VCaP (cell line): ENCODE measurements around the gene POC1A.

ENCODE experiments used
- H3K27ac ChIP-seq: fragments of 450-650 bp; 2 replicates; pipeline ENCODE4 v1.5.1; 2017
- TF ChIP-seq, protein P1 (sequence below): fragments of 450-650 bp; conservative IDR thresholded peaks from 2 replicates; pipeline ENCODE4 v1.5.1; 2017; ENCODE audit warnings: mild to moderate bottlenecking, moderate library complexity

The POC1A gene

DNA sequence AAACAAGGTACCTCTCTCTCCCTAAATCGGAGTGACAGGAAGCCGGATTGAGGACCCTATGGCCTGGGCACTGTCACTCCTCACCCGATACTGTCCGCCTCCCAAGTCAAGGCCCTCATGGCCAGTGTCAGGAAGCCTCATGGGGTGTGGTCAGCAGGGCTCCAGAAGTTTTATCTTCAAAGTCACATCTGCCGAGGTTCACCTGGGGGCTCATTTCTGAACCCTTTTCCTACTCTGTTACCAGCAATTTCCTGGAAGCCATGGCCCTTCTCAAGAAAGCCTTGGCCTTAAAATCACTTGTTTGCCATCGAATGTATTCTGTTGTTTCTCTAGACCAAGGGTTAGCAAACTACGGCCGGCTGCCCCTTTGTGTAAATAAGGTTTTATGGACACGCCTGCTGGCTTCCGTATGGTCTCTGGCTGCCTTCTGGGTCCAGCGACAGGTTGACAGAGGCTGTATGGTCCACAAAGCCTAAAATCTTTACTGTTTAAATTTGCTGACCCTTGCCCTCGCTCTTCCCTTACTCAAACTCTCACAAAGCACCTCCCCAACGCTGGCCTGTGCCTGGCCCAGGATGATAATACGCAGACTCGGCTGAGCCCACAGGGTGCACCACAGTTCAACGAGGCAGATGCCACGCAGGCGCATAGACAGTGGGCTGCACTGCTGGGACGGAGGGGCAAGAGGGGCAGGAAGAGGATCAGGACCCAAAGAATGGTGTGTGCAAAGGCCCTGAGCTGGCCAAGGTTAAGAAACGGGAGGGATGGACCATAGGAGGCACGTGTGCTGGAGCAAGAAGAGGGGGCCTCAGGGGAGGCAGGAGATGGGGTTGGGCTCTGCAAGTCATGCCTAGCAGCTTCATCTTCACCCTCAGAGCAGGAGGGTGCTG, 73.1 kb downstream of the POC1A start:
- H3K27ac ChIP-seq: no peak overlapping the region
- TF ChIP-seq, protein P1, sequence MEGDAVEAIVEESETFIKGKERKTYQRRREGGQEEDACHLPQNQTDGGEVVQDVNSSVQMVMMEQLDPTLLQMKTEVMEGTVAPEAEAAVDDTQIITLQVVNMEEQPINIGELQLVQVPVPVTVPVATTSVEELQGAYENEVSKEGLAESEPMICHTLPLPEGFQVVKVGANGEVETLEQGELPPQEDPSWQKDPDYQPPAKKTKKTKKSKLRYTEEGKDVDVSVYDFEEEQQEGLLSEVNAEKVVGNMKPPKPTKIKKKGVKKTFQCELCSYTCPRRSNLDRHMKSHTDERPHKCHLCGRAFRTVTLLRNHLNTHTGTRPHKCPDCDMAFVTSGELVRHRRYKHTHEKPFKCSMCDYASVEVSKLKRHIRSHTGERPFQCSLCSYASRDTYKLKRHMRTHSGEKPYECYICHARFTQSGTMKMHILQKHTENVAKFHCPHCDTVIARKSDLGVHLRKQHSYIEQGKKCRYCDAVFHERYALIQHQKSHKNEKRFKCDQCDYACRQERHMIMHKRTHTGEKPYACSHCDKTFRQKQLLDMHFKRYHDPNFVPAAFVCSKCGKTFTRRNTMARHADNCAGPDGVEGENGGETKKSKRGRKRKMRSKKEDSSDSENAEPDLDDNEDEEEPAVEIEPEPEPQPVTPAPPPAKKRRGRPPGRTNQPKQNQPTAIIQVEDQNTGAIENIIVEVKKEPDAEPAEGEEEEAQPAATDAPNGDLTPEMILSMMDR: no peak

DNA sequence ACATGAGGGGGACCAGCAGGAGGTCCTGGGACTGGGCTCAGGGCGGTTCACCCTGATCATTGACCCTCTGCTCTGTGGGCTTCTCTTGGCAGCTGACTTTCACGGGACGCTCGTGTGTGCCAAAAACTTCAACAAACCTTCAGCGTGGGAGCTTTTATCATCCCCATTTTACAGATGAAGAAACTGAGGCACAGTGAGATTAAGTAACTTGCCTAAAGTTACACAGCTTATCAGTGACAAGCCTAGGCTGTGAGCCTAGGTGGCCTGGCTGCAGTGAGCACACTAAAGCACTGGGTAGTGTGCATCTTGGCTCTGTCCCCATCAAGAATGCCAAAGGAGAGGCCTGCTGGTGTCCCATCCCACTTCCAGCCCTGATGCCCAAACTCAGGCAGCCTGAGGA, 74.3 kb downstream of the POC1A start:
- H3K27ac ChIP-seq: no peak overlapping the region
- TF ChIP-seq, protein P1: no peak

DNA sequence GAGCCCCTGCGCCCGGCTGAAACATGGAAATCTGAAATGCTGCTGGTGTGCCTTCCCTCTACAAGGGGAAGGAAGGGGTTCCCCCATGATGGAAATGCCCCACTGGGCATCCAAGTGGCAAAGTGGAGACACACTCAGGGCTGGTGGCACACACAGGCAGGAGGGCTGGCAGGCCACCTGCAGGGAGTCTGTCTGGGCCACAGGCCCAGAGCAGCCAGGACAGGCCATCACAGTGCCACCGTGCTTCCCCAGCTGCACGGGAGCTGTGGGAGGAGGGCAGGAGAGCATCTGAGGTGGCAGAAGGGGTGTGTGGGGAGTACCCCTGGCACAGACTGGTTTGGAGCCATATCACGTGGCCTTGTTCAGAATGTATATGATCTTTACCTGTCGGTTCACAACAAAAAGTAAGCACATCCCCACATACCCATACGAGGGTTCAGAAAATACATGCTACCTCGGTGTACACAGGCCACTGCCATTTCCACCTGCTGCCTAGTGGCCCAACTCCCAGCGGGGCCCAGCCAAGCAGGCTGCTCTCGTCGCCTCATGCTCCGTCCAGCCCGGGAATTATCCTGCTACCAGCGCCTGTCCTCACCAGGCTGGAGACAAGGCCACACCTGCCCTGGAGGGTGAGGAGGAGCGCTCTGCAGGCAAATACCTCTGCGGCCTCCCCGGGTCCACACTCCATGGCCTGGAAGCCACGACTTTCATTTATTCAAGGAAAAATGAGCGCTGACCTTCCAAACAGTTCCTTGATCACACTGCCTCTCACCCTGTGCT, 75.3 kb downstream of the POC1A start:
- H3K27ac ChIP-seq: no peak overlapping the region
- TF ChIP-seq, protein P1: no peak

DNA sequence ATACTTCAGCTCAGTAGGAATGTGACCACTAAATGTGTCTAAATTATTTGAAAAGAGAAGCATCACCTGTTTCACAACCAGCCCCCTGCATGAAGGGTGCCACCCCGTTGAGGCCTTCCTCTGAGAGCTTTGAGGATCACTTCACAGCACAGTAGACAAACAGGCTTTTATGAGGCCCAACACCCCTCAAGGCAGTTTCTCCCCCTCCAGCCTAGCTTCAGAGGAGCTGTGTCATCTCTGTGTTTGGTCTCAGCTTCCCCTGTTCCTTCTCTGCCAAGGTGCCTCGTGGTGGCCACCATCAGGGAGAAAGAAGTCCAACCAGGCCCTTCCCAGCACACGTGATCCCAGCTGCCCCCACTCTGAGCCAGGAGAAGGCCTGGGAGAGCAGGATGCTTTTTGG, 76.3 kb downstream of the POC1A start:
- H3K27ac ChIP-seq: no peak overlapping the region
- TF ChIP-seq, protein P1: no peak

DNA sequence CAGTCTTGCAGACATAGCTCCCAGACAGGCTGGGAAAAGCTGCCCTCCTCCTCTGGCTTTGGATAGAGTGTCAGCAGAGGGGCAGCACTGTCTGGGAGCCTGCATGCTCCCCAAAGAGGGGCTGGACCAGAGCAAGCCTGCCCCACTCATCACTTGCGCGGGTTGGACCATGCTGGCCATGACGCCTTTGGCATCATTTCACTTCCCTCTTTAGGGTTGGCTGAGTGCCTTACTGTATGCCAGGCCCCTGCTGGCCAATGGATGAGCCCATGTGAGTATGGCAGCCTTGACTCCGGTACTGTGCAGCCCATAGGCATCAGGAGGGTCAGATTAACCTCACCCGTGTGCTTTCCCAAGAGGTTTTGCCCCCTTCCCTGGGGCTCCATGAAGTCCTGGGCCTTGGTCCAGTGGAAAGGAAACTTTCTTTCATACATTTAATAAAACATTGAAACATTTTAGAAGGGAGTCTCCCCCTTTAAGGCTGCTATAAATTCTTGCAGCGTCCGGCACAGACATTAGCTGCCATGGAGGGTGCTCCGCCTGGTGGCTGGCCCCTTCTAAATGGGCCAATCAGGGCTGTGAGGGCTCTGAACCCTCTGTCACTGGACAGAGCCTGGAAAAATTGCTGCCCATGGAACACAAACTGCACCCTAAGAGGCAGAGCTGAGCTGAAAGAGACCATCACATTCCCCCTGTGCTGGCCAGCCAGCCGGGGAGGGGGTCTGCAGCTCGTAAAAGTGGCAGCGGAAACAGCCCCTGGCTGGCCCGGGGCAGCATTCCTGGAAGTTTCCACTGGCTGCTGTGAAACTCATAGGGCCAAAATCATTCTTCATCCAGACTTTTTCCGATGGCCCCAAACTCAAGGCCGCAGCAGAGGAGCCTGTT, 77.1 kb downstream of the POC1A start:
- no peak overlapping the region for H3K27ac ChIP-seq
- TF ChIP-seq, protein P1: no peak

DNA sequence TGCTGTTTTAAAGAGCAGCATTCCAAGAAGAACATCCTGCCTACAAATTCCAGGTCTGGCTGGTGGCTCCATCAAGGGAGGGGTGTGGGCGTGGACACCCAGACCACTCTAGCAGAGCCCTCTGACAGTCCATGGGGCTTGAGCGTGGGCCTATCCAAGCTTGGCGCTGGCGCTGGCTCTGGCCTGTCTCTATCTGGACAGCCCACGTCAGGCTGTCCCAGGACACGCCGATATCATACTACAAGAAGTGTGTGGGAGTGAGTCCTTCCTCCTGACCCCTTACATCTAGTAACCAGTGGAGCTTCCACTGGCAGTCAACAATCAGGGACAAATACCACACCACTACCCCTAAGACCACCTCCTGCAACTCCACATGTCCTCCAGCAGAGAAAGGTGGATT, 80.7 kb downstream of the POC1A start:
- TF ChIP-seq, protein P1: no peak
- H3K27ac ChIP-seq: no peak overlapping the region
